WERI-Rb-1 (cell line): ENCODE results near the gene TRIM67.

Source experiments
- DNase-seq: peaks from one replicate; pipeline ENCODE4 v3.0.0-alpha.2; 2020
- H3K27ac ChIP-seq: fragments of 250-450 bp; sonication (Bioruptor Pico); 2 replicates; pipeline ENCODE4 v1.5.1; 2020; ENCODE audit warnings: mild to moderate bottlenecking, moderate library complexity
- H3K27me3 ChIP-seq: fragments of 250-450 bp; sonication (Bioruptor Pico); 2 replicates; pipeline ENCODE4 v1.5.1; 2021; ENCODE audit warnings: mild to moderate bottlenecking, low read depth, moderate library complexity; ENCODE audit not compliant: insufficient read depth, severe bottlenecking
- H3K36me3 ChIP-seq: fragments of 250-450 bp; sonication (Bioruptor Pico); 2 replicates; pipeline ENCODE4 v1.5.1; 2020; ENCODE audit warnings: mild to moderate bottlenecking, moderate library complexity
- H3K4me3 ChIP-seq: 2 replicates; pipeline ENCODE4 v1.5.1; 2011; ENCODE audit warnings: low read depth, mild to moderate bottlenecking, control low read depth, low read length
- H3K9me3 ChIP-seq: fragments of 250-450 bp; sonication (Bioruptor Pico); 2 replicates; pipeline ENCODE4 v1.5.1; 2021; ENCODE audit warnings: mild to moderate bottlenecking, moderate library complexity; ENCODE audit not compliant: severe bottlenecking
- CTCF ChIP-seq: IDR thresholded peaks from 2 replicates; pipeline ENCODE4 v1.5.1; 2011; ENCODE audit warnings: low read depth, mild to moderate bottlenecking, control low read depth, inconsistent platforms, low read length

Gene TRIM67

GRCh38 chr1:231242516-231243198, 80.8 kb downstream of the TRIM67 start:
- TF ChIP-seq CTCF: no peak
- Histone ChIP-seq H3K27me3 (no peaks in the 10 kb centered on the region), H3K9me3 (no peaks in the 10 kb centered on the region), H3K36me3 (peaks cover 15% of the 10 kb centered on the region), H3K27ac (no peak overlapping the region), H3K4me3 (no peak overlapping the region)
- no peak for DNase-seq

GRCh38 chr1:231248778-231249177, 86.9 kb downstream of the TRIM67 start:
- H3K9me3 ChIP-seq: no peaks in the 10 kb centered on the region
- H3K27ac ChIP-seq: no peak overlapping the region
- no peaks in the 10 kb centered on the region for H3K27me3 ChIP-seq
- no peak for TF ChIP-seq CTCF
- peaks cover 32% of the 10 kb centered on the region for H3K36me3 ChIP-seq
- no peak for DNase-seq
- no peak overlapping the region for H3K4me3 ChIP-seq

- H3K27me3 ChIP-seq: no peaks in the 10 kb centered on the region
- H3K9me3 ChIP-seq: no peaks in the 10 kb centered on the region
- no peak for DNase-seq
- H3K36me3 ChIP-seq: peaks cover 50% of the 10 kb centered on the region
- no peak for TF ChIP-seq CTCF
- no peak overlapping the region for H3K4me3 ChIP-seq
- H3K27ac ChIP-seq: no peak overlapping the region
Observed at GRCh38 chr1:231252336-231252735, 90.5 kb downstream of the TRIM67 start.

GRCh38 chr1:231260351-231260750, 98.5 kb downstream of the TRIM67 start:
- no peak overlapping the region for H3K27ac ChIP-seq
- no peak overlapping the region for H3K4me3 ChIP-seq
- peaks cover 63% of the 10 kb centered on the region for H3K36me3 ChIP-seq
- no peak for DNase-seq
- no peak for TF ChIP-seq CTCF
- peaks cover 2% of the 10 kb centered on the region for H3K9me3 ChIP-seq
- no peaks in the 10 kb centered on the region for H3K27me3 ChIP-seq

- TF ChIP-seq CTCF: no peak
- Histone ChIP-seq H3K4me3 (no peak overlapping the region), H3K9me3 (no peaks in the 10 kb centered on the region), H3K27me3 (no peaks in the 10 kb centered on the region), H3K27ac (no peak overlapping the region), H3K36me3 (peaks cover 62% of the 10 kb centered on the region)
- no peak for DNase-seq
Observed at GRCh38 chr1:231264642-231265041, 102.8 kb downstream of the TRIM67 start.

- Histone ChIP-seq H3K4me3 (no peak overlapping the region), H3K27ac (no peak overlapping the region), H3K9me3 (no peaks in the 10 kb centered on the region), H3K36me3 (peaks cover 58% of the 10 kb centered on the region), H3K27me3 (no peaks in the 10 kb centered on the region)
- no peak for TF ChIP-seq CTCF
- DNase-seq: no peak
Observed at GRCh38 chr1:231265379-231265778, 103.5 kb downstream of the TRIM67 start.
